Esophagus (tissue), 2 donors: ENCODE results near the gene ERC2. TPM values are rescaled to one million over a fixed set of nuclear protein-coding genes. Genes with fewer than 3 reads are reported as not detected.

Source experiments
- H3K27ac ChIP-seq, 2 donors: one replicate each; pipeline ENCODE4 v1.5.1; 2013; ENCODE audit warnings: low read depth in 2 of 2, mild to moderate bottlenecking in 2 of 2, inconsistent platforms in 1 of 2, low read length in 1 of 2, moderate library complexity in 1 of 2
- H3K27me3 ChIP-seq, 2 donors: one replicate each; pipeline ENCODE4 v1.6.1; 2013; ENCODE audit warnings: low read length in 2 of 2, control low read depth in 1 of 2, mild to moderate bottlenecking in 1 of 2; ENCODE audit not compliant: insufficient read depth in 2 of 2, control insufficient read depth in 1 of 2
- H3K36me3 ChIP-seq, 2 donors: one replicate each; pipeline ENCODE4 v1.6.1; 2013; ENCODE audit warnings: low read length in 1 of 2; ENCODE audit not compliant: control insufficient read depth in 2 of 2, insufficient read depth in 2 of 2
- H3K4me1 ChIP-seq, 2 donors: one replicate each; pipeline ENCODE4 v1.6.1; 2013; ENCODE audit warnings: low read length in 1 of 2; ENCODE audit not compliant: control insufficient read depth in 2 of 2, insufficient read depth in 2 of 2
- H3K4me3 ChIP-seq, 2 donors: one replicate each; pipeline ENCODE4 v1.5.1; 2013; ENCODE audit warnings: low read length in 2 of 2, mild to moderate bottlenecking in 2 of 2, low read depth in 1 of 2, moderate library complexity in 1 of 2
- H3K9me3 ChIP-seq, 2 donors: one replicate each; pipeline ENCODE4 v1.6.1; 2013; ENCODE audit warnings: mild to moderate bottlenecking in 2 of 2, low read depth in 1 of 2, low read length in 1 of 2, moderate library complexity in 1 of 2; ENCODE audit not compliant: control insufficient read depth in 2 of 2, insufficient read depth in 1 of 2
- WGBS, 2 donors: extraction: QIAGEN DNeasy Blood & Tissue Kit; methylation state at CpG; one replicate each; pipeline ENCODE4 v1.1.7; 2013; 5-methylcytosine and 5-hydroxymethylcytosine counted together
- polyA plus RNA-seq, 2 donors: library from polyadenylated mRNA; stranded (reverse); fragments of 200-250 nt; gene quantifications; one replicate each; pipeline ENCODE4 v1.2.3, GENCODE V29; 2013
- donor health status: healthy with polysubstance abuse.
- donor health status: Bipolar disorder and iron deficiency.

ERC2 gene
- polyA plus RNA-seq, 2 donors, result 0.18 to 0.20 TPM

DNA sequence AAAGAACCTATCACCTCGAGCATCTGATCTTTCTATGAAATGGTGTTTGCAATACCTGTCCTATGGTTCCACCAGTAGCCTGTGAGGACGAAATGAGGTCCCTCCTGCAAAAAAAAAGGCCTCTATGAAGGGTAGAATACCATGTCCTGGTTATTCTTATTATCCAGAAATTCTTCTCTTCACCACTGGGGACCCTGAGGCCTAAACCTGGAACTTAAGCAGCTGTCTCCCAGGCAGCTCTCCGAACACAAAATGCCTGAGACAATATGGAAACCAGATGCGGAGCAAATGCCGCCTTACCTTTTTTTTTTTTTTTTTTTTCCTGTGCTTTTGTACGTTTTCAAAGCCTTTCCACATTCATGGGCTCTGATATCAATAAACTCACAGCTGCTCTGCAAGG, 919.1 kb downstream of the ERC2 start:
- Histone ChIP-seq H3K4me1 (no peaks in the 10 kb centered on the region), H3K9me3 (no peaks in the 10 kb centered on the region), H3K27ac (no peak overlapping the region), H3K4me3 (no peak overlapping the region), H3K27me3 (no peaks in the 10 kb centered on the region), H3K36me3 (no peaks in the 10 kb centered on the region)
- WGBS, 2 donors, result 73 to 79% methylated on average over 6 of the region's 6 CpGs

DNA sequence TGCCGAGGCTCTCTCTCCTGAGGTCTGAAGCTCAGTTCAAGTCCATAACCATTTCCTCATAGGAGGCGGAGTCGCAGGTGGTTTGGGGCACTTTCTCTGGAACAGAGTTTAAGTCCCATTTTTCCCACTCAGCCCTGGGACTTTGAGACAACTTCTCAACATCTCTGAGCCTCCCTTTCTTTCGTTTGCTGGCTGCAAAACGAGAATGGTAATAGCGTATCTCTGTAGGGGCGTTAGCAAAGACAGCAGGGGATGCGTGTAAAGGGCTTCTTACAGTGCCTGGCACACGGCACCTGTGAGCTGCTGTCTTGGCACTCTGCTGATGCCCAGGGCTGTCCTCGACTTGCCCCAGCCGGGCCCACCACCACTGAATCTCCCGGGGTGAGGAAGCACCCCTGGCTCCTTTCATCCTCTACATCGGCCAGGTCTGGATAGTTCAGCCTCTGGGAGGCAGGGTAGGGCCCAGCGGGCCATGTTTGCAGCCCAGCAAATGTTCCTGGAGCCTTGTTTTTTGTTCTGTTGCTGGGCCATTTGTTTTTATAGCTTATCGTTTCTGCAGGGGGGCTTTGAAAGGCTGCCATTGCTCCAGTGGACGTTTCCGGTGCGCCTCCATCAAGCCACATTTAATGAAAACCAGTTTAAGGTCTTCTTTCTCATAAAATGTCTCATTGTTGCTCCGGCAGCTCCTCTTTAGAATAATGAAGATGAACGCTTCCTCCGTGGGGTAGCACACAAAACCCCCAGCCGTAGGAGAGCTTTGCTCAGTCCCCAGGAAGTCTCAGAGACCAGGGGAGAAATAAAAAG, 921.2 kb downstream of the ERC2 start:
- Histone ChIP-seq H3K4me1 (no peaks in the 10 kb centered on the region), H3K9me3 (no peaks in the 10 kb centered on the region), H3K36me3 (no peaks in the 10 kb centered on the region), H3K4me3 (no peak overlapping the region), H3K27ac (no peak overlapping the region), H3K27me3 (no peaks in the 10 kb centered on the region)
- WGBS, 2 donors, result 88 to 90% methylated on average over 22 of the region's 22 CpGs

DNA sequence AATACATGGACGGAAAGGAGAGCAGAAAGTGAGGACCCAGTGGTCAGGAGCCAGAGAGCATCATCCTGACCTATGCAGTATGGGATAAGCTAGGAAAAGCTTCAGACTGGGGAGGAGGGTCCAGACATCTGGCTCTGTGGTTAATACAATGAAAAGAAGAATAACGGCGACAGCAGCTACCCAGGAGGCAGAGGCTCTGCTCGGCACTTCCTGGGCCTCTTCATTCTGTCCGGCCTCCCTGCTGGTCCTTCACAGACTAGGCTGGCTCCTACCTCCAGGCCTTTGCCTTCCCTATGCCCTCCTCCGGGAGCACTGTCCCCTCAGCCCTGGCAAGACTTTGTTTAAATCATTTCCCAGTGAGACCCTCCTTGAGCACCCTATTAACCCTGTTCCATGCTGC, 922.3 kb downstream of the ERC2 start:
- no peaks in the 10 kb centered on the region for H3K27me3 ChIP-seq
- WGBS, 2 donors, result 87 to 91% methylated on average over 6 of the region's 6 CpGs

DNA sequence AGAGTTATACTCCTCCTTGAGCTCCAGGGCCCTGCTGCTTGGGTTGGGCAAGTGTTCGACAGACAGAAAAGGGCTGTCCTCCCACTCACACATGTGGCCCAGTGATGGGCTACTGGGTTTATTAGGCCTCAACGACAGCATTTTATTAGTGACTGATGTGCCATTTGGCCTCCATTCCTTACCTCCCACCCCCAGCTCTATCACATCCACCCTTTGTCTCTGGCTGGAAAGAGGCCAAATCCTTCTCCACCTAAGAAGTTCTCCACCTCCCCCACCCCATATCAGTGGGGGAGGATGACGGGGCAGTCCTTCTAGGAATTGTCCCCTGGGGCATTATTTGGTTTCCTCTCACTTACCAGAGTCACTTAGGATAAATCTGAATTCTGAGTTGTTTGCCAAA, 924.0 kb downstream of the ERC2 start:
- Histone ChIP-seq H3K27me3 (no peaks in the 10 kb centered on the region), H3K4me3 (no peak overlapping the region), H3K9me3 (no peaks in the 10 kb centered on the region), H3K36me3 (no peaks in the 10 kb centered on the region), H3K4me1 (no peaks in the 10 kb centered on the region), H3K27ac (no peak overlapping the region)
- WGBS, 2 donors, result 63 to 67% methylated on average over 3 of the region's 3 CpGs

More for the DNA sequence above, 922.3 kb downstream of the ERC2 start:
- Histone ChIP-seq H3K27ac (no peak overlapping the region), H3K36me3 (no peaks in the 10 kb centered on the region), H3K9me3 (no peaks in the 10 kb centered on the region), H3K4me1 (no peaks in the 10 kb centered on the region), H3K4me3 (no peak overlapping the region)

DNA sequence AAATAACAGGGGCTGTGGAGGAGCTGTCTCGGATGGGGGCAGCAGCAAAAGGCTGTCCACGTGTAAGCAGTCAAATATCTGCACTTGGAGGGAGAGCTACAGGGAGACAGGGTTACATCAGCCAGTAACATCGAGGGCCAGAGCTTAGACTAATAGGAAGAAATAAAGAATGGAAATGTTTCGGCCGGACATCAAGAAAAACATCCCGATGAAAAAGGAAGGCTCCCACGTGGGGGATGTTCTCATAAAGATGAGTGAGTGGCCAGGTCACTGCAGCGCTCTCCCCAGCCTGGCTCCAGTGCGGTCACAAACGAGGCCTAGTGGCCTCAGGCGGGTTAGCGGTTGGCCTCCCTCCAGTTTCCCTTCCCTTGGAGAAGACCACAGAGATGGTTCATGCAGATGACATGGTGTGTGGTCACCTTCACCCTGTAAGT, 925.1 kb downstream of the ERC2 start:
- H3K27ac ChIP-seq, result no peak overlapping the region
- no peaks in the 10 kb centered on the region for H3K9me3 ChIP-seq
- H3K4me1 ChIP-seq, result no peaks in the 10 kb centered on the region
- H3K4me3 ChIP-seq, result no peak overlapping the region
- no peaks in the 10 kb centered on the region for H3K27me3 ChIP-seq
- H3K36me3 ChIP-seq, result no peaks in the 10 kb centered on the region
- 86 to 88% methylated on average over 12 of the region's 12 CpGs for WGBS, 2 donors

DNA sequence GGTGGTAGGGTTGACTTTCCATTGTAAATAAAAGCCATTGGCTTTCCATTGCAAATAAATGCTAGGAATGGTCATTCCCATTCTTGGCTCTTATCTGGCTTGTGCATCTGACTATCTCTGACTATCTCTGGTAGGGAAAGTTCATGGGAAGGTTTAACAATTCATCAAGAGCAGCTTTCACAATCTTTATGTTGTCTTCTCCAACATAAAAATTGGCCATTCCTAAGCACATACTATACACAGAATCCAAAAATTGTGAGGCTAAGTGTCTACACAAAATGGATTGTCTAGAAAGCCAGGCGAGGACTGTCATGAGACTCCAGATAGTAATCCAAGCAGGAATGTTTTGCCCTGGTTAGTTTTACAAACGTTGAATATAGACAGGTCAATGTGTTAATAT, 926.8 kb downstream of the ERC2 start:
- Histone ChIP-seq H3K4me1 (no peaks in the 10 kb centered on the region), H3K27me3 (no peaks in the 10 kb centered on the region), H3K27ac (no peak overlapping the region), H3K36me3 (no peaks in the 10 kb centered on the region), H3K9me3 (no peaks in the 10 kb centered on the region), H3K4me3 (no peak overlapping the region)
- 39 to 48% methylated on average over 2 of the region's 2 CpGs for WGBS, 2 donors

DNA sequence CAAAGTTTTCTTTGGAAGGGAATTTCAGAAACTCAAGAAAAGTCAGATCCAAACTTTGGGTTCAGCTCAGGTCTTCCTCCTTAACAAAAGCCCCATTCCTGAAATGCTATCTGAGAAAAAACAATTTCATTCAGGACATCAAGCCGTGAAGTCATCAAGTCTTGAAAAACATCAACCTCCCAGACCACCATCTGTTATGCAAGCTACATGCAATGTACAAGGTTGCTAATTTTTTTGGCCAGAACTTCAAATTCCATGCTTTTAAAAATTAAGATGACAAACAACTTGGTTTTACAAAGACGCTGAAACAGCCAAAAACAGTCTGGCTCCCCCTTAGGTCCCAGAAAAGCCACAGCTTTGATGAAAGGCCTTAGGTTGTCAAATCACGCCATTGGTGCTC, 927.3 kb downstream of the ERC2 start:
- H3K4me3 ChIP-seq, result no peak overlapping the region
- H3K4me1 ChIP-seq, result no peaks in the 10 kb centered on the region
- WGBS, 2 donors, result 76 to 82% methylated on average over 3 of the region's 3 CpGs
- no peaks in the 10 kb centered on the region for H3K27me3 ChIP-seq
- no peaks in the 10 kb centered on the region for H3K36me3 ChIP-seq
- H3K27ac ChIP-seq, result no peak overlapping the region
- no peaks in the 10 kb centered on the region for H3K9me3 ChIP-seq

DNA sequence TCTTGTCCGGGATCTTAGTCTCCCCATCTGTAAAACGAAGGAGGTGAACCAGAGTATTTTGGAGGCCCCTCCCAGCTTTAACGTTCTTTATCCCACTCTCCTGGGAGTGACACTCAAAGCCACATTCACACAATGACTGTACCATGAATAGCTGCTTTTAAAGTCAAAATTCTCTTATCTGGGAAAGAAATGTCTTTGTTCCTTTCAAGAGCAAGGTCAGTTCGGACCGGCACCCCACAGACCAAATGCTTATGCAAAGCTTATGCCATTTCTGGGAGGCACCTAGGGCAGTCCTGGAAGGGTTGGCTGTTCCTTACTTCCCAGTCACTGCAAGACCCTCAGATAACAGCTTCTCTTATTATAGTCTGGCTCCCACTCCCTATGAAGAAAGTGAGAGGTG, 927.7 kb downstream of the ERC2 start:
- H3K36me3 ChIP-seq, result no peaks in the 10 kb centered on the region
- H3K27ac ChIP-seq, result no peak overlapping the region
- H3K9me3 ChIP-seq, result no peaks in the 10 kb centered on the region
- H3K4me1 ChIP-seq, result no peaks in the 10 kb centered on the region
- H3K4me3 ChIP-seq, result no peak overlapping the region
- 82 to 83% methylated on average over 5 of the region's 5 CpGs for WGBS, 2 donors
- H3K27me3 ChIP-seq, result no peaks in the 10 kb centered on the region

DNA sequence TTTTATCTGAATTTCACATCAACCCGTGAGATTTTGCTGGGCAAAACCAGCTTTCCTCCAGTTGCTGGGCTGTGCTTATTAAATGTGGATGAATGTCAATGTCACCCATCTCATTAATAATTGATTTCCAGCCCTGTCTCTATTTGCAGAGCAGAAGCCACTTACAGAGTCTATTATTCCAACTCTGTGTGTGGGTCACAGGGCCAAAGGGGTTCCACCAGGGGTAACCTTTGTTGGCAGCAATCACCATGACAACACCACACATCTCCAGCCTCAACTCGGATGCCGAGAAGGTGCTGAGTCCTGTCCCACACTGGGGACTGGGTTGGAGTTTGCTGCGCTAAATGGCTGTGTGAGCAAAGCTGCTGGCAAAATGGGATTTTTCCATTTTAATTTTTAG, 930.1 kb downstream of the ERC2 start:
- no peaks in the 10 kb centered on the region for H3K27me3 ChIP-seq
- H3K9me3 ChIP-seq, result no peaks in the 10 kb centered on the region
- H3K36me3 ChIP-seq, result no peaks in the 10 kb centered on the region
- no peak overlapping the region for H3K27ac ChIP-seq
- H3K4me1 ChIP-seq, result no peaks in the 10 kb centered on the region
- 76 to 84% methylated on average over 4 of the region's 4 CpGs for WGBS, 2 donors
- no peak overlapping the region for H3K4me3 ChIP-seq

DNA sequence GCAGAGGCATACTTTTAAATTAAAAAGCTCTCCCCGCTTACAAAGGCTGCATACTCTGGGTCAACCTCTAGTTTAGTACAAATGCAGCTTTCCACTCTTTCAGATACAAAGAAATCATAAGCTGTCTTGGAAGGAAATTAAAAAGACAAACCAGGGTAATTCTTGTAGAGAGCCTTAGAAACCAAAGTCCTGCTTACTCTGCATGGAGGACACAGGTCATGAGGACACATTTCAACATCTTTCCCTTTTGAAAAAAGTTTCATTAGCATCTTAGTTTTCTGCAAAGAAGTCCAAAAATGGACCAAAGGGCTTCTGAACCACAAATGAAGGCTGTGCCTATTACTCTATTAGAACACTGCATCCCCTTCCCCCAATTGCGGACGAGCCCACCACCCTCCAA, 930.7 kb downstream of the ERC2 start:
- H3K36me3 ChIP-seq, result no peaks in the 10 kb centered on the region
- H3K4me1 ChIP-seq, result no peaks in the 10 kb centered on the region
- no peaks in the 10 kb centered on the region for H3K27me3 ChIP-seq
- no peak overlapping the region for H3K27ac ChIP-seq
- 95 to 99% methylated on average over 3 of the region's 3 CpGs for WGBS, 2 donors
- H3K4me3 ChIP-seq, result no peak overlapping the region
- H3K9me3 ChIP-seq, result no peaks in the 10 kb centered on the region
